Suprapubic skin (tissue), 4 donors: ENCODE measurements around the gene B3GALNT2. TPM values are rescaled to one million over a fixed set of nuclear protein-coding genes. Genes with fewer than 3 reads are reported as not detected.

Experiments
- DNase-seq, 2 donors: peaks; one replicate each; pipeline ENCODE4 v3.0.0-alpha.2; 2019; ENCODE audit warnings: low spot score in 2 of 2
- H3K27ac ChIP-seq: fragments of 200-600 bp; sonication (generic); one replicate; pipeline ENCODE4 v1.5.1; 2019
- H3K27me3 ChIP-seq: fragments of 200-600 bp; sonication (generic); one replicate; pipeline ENCODE4 v1.5.1; 2019
- H3K36me3 ChIP-seq: fragments of 200-600 bp; sonication (generic); one replicate; pipeline ENCODE4 v1.5.1; 2019
- H3K4me1 ChIP-seq: fragments of 200-600 bp; sonication (generic); one replicate; pipeline ENCODE4 v1.5.1; 2019
- H3K4me3 ChIP-seq: fragments of 200-600 bp; sonication (generic); one replicate; pipeline ENCODE4 v1.5.1; 2019; ENCODE audit warnings: mild to moderate bottlenecking
- H3K9me3 ChIP-seq: fragments of 200-600 bp; sonication (generic); one replicate; pipeline ENCODE4 v1.5.1; 2019
- EP300 ChIP-seq: sonication (generic); formaldehyde crosslinking; IDR thresholded peaks from one replicate; pipeline ENCODE4 v1.6.1; 2017; ENCODE audit warnings: antibody characterized with exemption
- POLR2A ChIP-seq, 2 donors: fragments of 450-650 bp; IDR thresholded peaks; one replicate each; pipeline ENCODE4 v1.6.1; 2017; ENCODE audit warnings: antibody characterized with exemption in 2 of 2, mild to moderate bottlenecking in 2 of 2, moderate library complexity in 2 of 2
- POLR2AphosphoS5 ChIP-seq, 3 donors: sonication (generic); formaldehyde crosslinking; IDR thresholded peaks; one replicate each; pipeline ENCODE4 v1.6.1; 2017; ENCODE audit warnings: antibody characterized with exemption in 3 of 3
- WGBS: methylation state at CpG from one replicate; pipeline ENCODE4 v1.1.5; 2018; 5-methylcytosine and 5-hydroxymethylcytosine counted together
- total RNA-seq, 4 donors: library from RNA; depleted of rRNA; stranded (reverse); fragments of >200 nt; gene quantifications; one replicate each; pipeline ENCODE4 v1.1.0, GENCODE V29; 2016
- TF ChIP-seq, protein P1 (sequence below), 2 donors: fragments of 200-600 bp in 1 of 2; fragments of 450-650 bp in 1 of 2; sonication (generic) in 1 of 2; IDR thresholded peaks; one replicate each; pipeline ENCODE4 v1.5.1; 2016 to 2019; ENCODE audit warnings: antibody characterized with exemption in 2 of 2, mild to moderate bottlenecking in 1 of 2, moderate library complexity in 1 of 2

The B3GALNT2 gene
- total RNA-seq, 4 donors from 2014 or later: 23.5 to 37.4 (median 29.5) TPM

GRCh38 chr1:235510823-235511222 lies 6.6 kb upstream of the B3GALNT2 start:
- no peaks in the 10 kb centered on the region for H3K27me3 ChIP-seq
- TF ChIP-seq, protein P1, sequence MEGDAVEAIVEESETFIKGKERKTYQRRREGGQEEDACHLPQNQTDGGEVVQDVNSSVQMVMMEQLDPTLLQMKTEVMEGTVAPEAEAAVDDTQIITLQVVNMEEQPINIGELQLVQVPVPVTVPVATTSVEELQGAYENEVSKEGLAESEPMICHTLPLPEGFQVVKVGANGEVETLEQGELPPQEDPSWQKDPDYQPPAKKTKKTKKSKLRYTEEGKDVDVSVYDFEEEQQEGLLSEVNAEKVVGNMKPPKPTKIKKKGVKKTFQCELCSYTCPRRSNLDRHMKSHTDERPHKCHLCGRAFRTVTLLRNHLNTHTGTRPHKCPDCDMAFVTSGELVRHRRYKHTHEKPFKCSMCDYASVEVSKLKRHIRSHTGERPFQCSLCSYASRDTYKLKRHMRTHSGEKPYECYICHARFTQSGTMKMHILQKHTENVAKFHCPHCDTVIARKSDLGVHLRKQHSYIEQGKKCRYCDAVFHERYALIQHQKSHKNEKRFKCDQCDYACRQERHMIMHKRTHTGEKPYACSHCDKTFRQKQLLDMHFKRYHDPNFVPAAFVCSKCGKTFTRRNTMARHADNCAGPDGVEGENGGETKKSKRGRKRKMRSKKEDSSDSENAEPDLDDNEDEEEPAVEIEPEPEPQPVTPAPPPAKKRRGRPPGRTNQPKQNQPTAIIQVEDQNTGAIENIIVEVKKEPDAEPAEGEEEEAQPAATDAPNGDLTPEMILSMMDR (IDR thresholded peaks at IDR 0.05): no peak
- TF ChIP-seq EP300 (no peak), POLR2AphosphoS5 (IDR thresholded peaks at IDR 0.05) (no peak), POLR2A (IDR thresholded peaks at IDR 0.05) (no peak)
- 60% methylated on average over 6 of the region's 6 CpGs for WGBS

DNA sequence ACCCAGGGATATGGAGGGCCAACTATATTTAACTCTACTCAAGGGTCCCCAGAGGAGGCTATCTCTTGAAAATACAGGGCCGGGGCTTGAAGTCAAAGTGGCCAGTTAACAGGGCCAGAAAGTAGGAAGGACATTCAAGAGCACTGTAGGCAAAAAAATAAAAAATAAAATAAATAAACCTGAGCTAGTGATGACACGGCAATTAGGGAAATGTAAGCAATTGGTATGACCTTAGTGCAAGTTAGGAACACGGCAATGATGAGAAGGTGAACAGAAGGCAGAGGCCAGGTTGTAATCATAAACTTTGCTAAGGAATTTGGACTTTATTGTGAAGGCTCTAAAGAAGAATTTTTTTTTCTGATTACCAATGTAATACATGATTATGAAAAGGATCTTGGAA lies 3.4 kb upstream of the B3GALNT2 start:
- Histone ChIP-seq H3K36me3 (no peaks in the 10 kb centered on the region), H3K27me3 (no peaks in the 10 kb centered on the region), H3K4me1 (peaks cover 5% of the 10 kb centered on the region), H3K27ac (no peak overlapping the region), H3K4me3 (no peak overlapping the region), H3K9me3 (no peaks in the 10 kb centered on the region)
- WGBS: 84% methylated on average over 3 of the region's 3 CpGs
- TF ChIP-seq, protein P1 (IDR thresholded peaks at IDR 0.05): no peak
- TF ChIP-seq POLR2A (IDR thresholded peaks at IDR 0.05) (no peak), POLR2AphosphoS5 (IDR thresholded peaks at IDR 0.05) (no peak), EP300 (no peak)
- DNase-seq: no peak

More at GRCh38 chr1:235510823-235511222, 6.6 kb upstream of the B3GALNT2 start:
- Histone ChIP-seq H3K36me3 (no peaks in the 10 kb centered on the region), H3K4me3 (no peak overlapping the region), H3K4me1 (no peaks in the 10 kb centered on the region), H3K27ac (no peak overlapping the region), H3K9me3 (no peaks in the 10 kb centered on the region)
- no peak for DNase-seq

DNA sequence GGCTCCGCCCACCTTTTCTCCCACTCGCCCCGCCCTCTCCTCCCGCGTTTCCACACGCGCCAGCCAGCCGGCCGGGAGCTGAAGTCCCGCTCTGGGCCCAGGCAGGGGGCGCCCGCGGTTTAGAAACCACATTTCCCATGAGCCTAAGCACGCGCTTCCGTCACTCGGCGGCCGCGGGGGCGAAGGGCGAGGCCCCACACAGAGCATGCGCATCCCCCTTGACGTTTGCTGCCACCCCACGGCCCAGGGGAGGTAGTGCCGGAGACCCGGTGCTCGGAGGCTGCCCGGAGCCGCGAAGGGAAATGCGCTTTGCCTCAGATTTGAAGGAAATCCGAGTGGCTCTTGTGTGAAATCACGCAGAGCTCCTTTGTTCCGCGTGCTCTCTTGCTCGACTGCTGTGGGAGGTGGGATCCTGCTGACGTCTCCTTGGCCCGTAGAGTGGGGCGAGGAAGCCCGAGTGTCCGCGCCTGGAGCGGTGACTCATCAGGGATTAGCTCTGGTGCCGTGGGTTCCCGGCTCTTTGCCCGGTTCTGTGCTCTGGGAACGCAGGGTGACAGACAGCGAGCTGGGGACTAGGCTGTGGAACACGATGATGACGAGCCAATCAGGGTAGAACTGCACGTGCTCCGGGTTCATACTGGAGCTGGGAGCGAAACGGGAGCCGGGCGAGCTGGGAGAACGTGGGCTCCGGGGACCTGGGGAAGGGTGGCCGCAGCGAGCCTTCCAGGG lies 406 bp upstream of the B3GALNT2 start:
- H3K4me1 ChIP-seq: peaks cover 20% of the 10 kb centered on the region
- peak overlapping the region; percentile 98 for H3K27ac ChIP-seq
- WGBS: under 1% methylated on average over 36 of the region's 61 CpGs
- peak overlapping the region; percentile 94 for H3K4me3 ChIP-seq
- peak in 1 of 2 donors; percentile 14 for TF ChIP-seq POLR2A (IDR thresholded peaks at IDR 0.05)
- TF ChIP-seq, protein P1 (IDR thresholded peaks at IDR 0.05): peak; percentile 88 to 96
- peak; percentile 42 for TF ChIP-seq EP300
- peak in 2 of 3 donors; percentile 62 to 71 for TF ChIP-seq POLR2AphosphoS5 (IDR thresholded peaks at IDR 0.05)
- peak; percentile 99 for DNase-seq
- no peaks in the 10 kb centered on the region for H3K27me3 ChIP-seq
- H3K9me3 ChIP-seq: no peaks in the 10 kb centered on the region
- no peaks in the 10 kb centered on the region for H3K36me3 ChIP-seq

- Histone ChIP-seq H3K4me1 (peaks cover 20% of the 10 kb centered on the region), H3K36me3 (no peaks in the 10 kb centered on the region), H3K27ac (peak overlapping the region; percentile 98), H3K4me3 (peak overlapping the region; percentile 94), H3K27me3 (no peaks in the 10 kb centered on the region), H3K9me3 (no peaks in the 10 kb centered on the region)
- WGBS: 1% methylated on average over 42 of the region's 49 CpGs
- peak in 1 of 2 donors; percentile 76 for DNase-seq
- TF ChIP-seq, protein P1 (IDR thresholded peaks at IDR 0.05): no peak
- TF ChIP-seq EP300 (no peak), POLR2A (IDR thresholded peaks at IDR 0.05) (no peak), POLR2AphosphoS5 (IDR thresholded peaks at IDR 0.05) (no peak)
Measured at GRCh38 chr1:235503403-235504121, 690 bp downstream of the B3GALNT2 start.
